Stimulated activated CD8-positive, alpha-beta memory T cell treated with anti-CD3 and anti-CD28 coated beads, Interleukin-12 subunit alpha, Interleukin-12 subunit beta, amount 100 ng/mL, for 24 hours (primary cell): ENCODE data around the gene WIPF3.

Experiments
- DNase-seq: peaks from one replicate; pipeline ENCODE4 v3.0.0-alpha.2; 2020; ENCODE audit errors: extremely low read depth

WIPF3 gene

GRCh38 chr7:29806208-29806994 lies at the start of gene WIPF3:
TSS of gene WIPF3 (plus strand) at chr7:29806508. CDS start at chr7:29834725, 28,217 bp downstream.
- no peak for DNase-seq

- DNase-seq, result no peak
These were observed 43.0 kb upstream of the WIPF3 start for GRCh38 chr7:29763266-29763665.

GRCh38 chr7:29764227-29764626 lies 42.1 kb upstream of the WIPF3 start:
- DNase-seq, result no peak

- DNase-seq, result no peak
These were observed 40.8 kb upstream of the WIPF3 start for GRCh38 chr7:29765490-29765889.

- no peak for DNase-seq
These were observed 35.9 kb upstream of the WIPF3 start for GRCh38 chr7:29770371-29770770.

GRCh38 chr7:29771081-29771816 lies 35.1 kb upstream of the WIPF3 start:
- DNase-seq, result no peak

GRCh38 chr7:29779017-29779416 lies 27.3 kb upstream of the WIPF3 start:
- no peak for DNase-seq

GRCh38 chr7:29780346-29780745 lies 26.0 kb upstream of the WIPF3 start:
- DNase-seq, result no peak

GRCh38 chr7:29783671-29784070 lies 22.6 kb upstream of the WIPF3 start:
- DNase-seq, result no peak

- no peak for DNase-seq
These were observed 12.8 kb upstream of the WIPF3 start for GRCh38 chr7:29793507-29793906.

- no peak for DNase-seq
These were observed 11.2 kb upstream of the WIPF3 start for GRCh38 chr7:29794959-29795629.

GRCh38 chr7:29795696-29796580 lies 10.4 kb upstream of the WIPF3 start:
- no peak for DNase-seq

GRCh38 chr7:29797112-29797944 lies 9.0 kb upstream of the WIPF3 start:
- DNase-seq, result no peak

GRCh38 chr7:29798422-29798821 lies 7.9 kb upstream of the WIPF3 start:
- no peak for DNase-seq

GRCh38 chr7:29801929-29802328 lies 4.4 kb upstream of the WIPF3 start:
- no peak for DNase-seq

GRCh38 chr7:29805031-29805430 lies 1.3 kb upstream of the WIPF3 start:
- no peak for DNase-seq

- no peak for DNase-seq
These were observed 461 bp upstream of the WIPF3 start for GRCh38 chr7:29805886-29806207.

- DNase-seq, result no peak
These were observed 910 bp downstream of the WIPF3 start for GRCh38 chr7:29806995-29807841.

GRCh38 chr7:29808075-29808801 lies 1.9 kb downstream of the WIPF3 start:
- DNase-seq, result no peak
